ENCODE measurements around the gene TRIM27. TPM values are rescaled to one million over a fixed set of nuclear protein-coding genes. Genes with fewer than 3 reads are reported as not detected.
"Not testable (repeated sequence)": the region's sequence is repeated elsewhere in the genome, so short reads cannot be mapped to it uniquely, and the experiment has no call there.

The TRIM27 gene
- total RNA-seq, 1 donor from 2014 or later = 58.4 TPM

GRCh38 chr6:28862077-28862476 lies 61.7 kb downstream of the TRIM27 start:
- no peaks in the 10 kb centered on the region for H3K36me3 ChIP-seq
- TF ChIP-seq POLR2AphosphoS5 (IDR thresholded peaks at IDR 0.05; ENCODE audit: insufficient read depth in 1 of 2, low read depth in 1 of 2) (no peak), CTCF (IDR thresholded peaks at IDR 0.05) (no peak), POLR2A (IDR thresholded peaks at IDR 0.05) (no peak)
- H3K4me3 ChIP-seq = no peak overlapping the region
- intact Hi-C loops (cut with DNase I) = loop anchor here (10.0 kb wide), 1 partner anchor 123 kb away; no protein-coding TSS in a partner anchor
- H3K27ac ChIP-seq = no peak overlapping the region
- DNase-seq (ENCODE audit: extremely low spot score in 2 of 2) = no peak
- no peaks in the 10 kb centered on the region for H3K27me3 ChIP-seq
- no peaks in the 10 kb centered on the region for H3K9me3 ChIP-seq
- peaks cover 19% of the 10 kb centered on the region for H3K4me1 ChIP-seq

GRCh38 chr6:28861339-28861738 lies 62.4 kb downstream of the TRIM27 start:
- Histone ChIP-seq H3K27ac (no peak overlapping the region), H3K4me3 (no peak overlapping the region), H3K27me3 (no peaks in the 10 kb centered on the region), H3K9me3 (no peaks in the 10 kb centered on the region), H3K36me3 (no peaks in the 10 kb centered on the region), H3K4me1 (peaks cover 17% of the 10 kb centered on the region)
- no peak for TF ChIP-seq POLR2A (IDR thresholded peaks at IDR 0.05)
- TF ChIP-seq CTCF (IDR thresholded peaks at IDR 0.05) = no peak
- TF ChIP-seq POLR2AphosphoS5 (IDR thresholded peaks at IDR 0.05; ENCODE audit: insufficient read depth in 1 of 2, low read depth in 1 of 2) = no peak
- intact Hi-C loops (cut with DNase I) = loop anchor here (10.0 kb wide), 1 partner anchor 123 kb away; no protein-coding TSS in a partner anchor
- no peak for DNase-seq (ENCODE audit: extremely low spot score in 2 of 2)

- intact Hi-C loops (cut with DNase I) = loop anchor here (10.0 kb wide), 1 partner anchor 124 kb away; no protein-coding TSS in a partner anchor
These were observed 63.2 kb downstream of the TRIM27 start for GRCh38 chr6:28860581-28860980.

GRCh38 chr6:28858963-28859362 lies 64.8 kb downstream of the TRIM27 start:
- H3K36me3 ChIP-seq = no peaks in the 10 kb centered on the region
- H3K4me1 ChIP-seq = peaks cover 6% of the 10 kb centered on the region
- DNase-seq (ENCODE audit: extremely low spot score in 2 of 2) = no peak
- no peaks in the 10 kb centered on the region for H3K27me3 ChIP-seq
- no peak overlapping the region for H3K27ac ChIP-seq
- intact Hi-C loops (cut with DNase I) = no loop called here
- no peak overlapping the region for H3K4me3 ChIP-seq
- H3K9me3 ChIP-seq = no peaks in the 10 kb centered on the region
- TF ChIP-seq POLR2AphosphoS5 (IDR thresholded peaks at IDR 0.05; ENCODE audit: insufficient read depth in 1 of 2, low read depth in 1 of 2) = no peak
- TF ChIP-seq POLR2A (IDR thresholded peaks at IDR 0.05) = no peak
- TF ChIP-seq CTCF (IDR thresholded peaks at IDR 0.05) = no peak

More at GRCh38 chr6:28860581-28860980, 63.2 kb downstream of the TRIM27 start:
- no peaks in the 10 kb centered on the region for H3K27me3 ChIP-seq
- no peaks in the 10 kb centered on the region for H3K9me3 ChIP-seq
- H3K36me3 ChIP-seq = no peaks in the 10 kb centered on the region
- DNase-seq (ENCODE audit: extremely low spot score in 2 of 2) = no peak
- H3K4me1 ChIP-seq = peaks cover 17% of the 10 kb centered on the region
- no peak overlapping the region for H3K4me3 ChIP-seq
- TF ChIP-seq CTCF (IDR thresholded peaks at IDR 0.05) (no peak), POLR2A (IDR thresholded peaks at IDR 0.05) (no peak), POLR2AphosphoS5 (IDR thresholded peaks at IDR 0.05; ENCODE audit: insufficient read depth in 1 of 2, low read depth in 1 of 2) (no peak)
- H3K27ac ChIP-seq = no peak overlapping the region

GRCh38 chr6:28856620-28857005 lies 67.2 kb downstream of the TRIM27 start:
- no peak for DNase-seq (ENCODE audit: extremely low spot score in 2 of 2)
- intact Hi-C loops (cut with DNase I) = no loop called here
- no peaks in the 10 kb centered on the region for H3K27me3 ChIP-seq

GRCh38 chr6:28854405-28854804 lies 69.4 kb downstream of the TRIM27 start:
- H3K4me1 ChIP-seq; H3K9me3 ChIP-seq; H3K27ac ChIP-seq; intact Hi-C loops (cut with DNase I); H3K36me3 ChIP-seq; H3K4me3 ChIP-seq; H3K27me3 ChIP-seq; DNase-seq (ENCODE audit: extremely low spot score in 2 of 2): not testable (repeated sequence)

More at GRCh38 chr6:28856620-28857005, 67.2 kb downstream of the TRIM27 start:
- no peak overlapping the region for H3K4me3 ChIP-seq
- H3K9me3 ChIP-seq = no peaks in the 10 kb centered on the region
- TF ChIP-seq CTCF (IDR thresholded peaks at IDR 0.05) = no peak
- TF ChIP-seq POLR2AphosphoS5 (IDR thresholded peaks at IDR 0.05; ENCODE audit: insufficient read depth in 1 of 2, low read depth in 1 of 2) = no peak
- H3K4me1 ChIP-seq = no peaks in the 10 kb centered on the region
- H3K36me3 ChIP-seq = no peaks in the 10 kb centered on the region
- H3K27ac ChIP-seq = no peak overlapping the region
